Pancreas (tissue), 10 donors: ENCODE data around the gene U2AF2. TPM values are rescaled to one million over a fixed set of nuclear protein-coding genes. Genes with fewer than 3 reads are reported as not detected.

Experiments
- ATAC-seq, 4 donors: fragments of 200-7000 bp; cut with Tn5 transposase; one replicate each; pipeline versions ENCODE4 v1.8.0 to v1.9.1; 2020; ENCODE audit warnings: mild to moderate bottlenecking in 4 of 4, moderate library complexity in 4 of 4
- DNase-seq, 6 donors: peaks; one replicate each; pipeline ENCODE4 v3.0.0-alpha.2; 2020
- FAIRE-seq: peaks from 2 replicates; lab custom pipeline; 2012; peaks lifted over from hg19 to GRCh38; lab: Jason Lieb, UNC
- H3K27ac ChIP-seq, 4 donors: fragments of 200-600 bp; sonication (generic); 1 replicate in 3 of 4; 2 replicates in 1 of 4; pipeline versions ENCODE4 v1.5.0 to v1.8.0; 2020
- H3K27me3 ChIP-seq, 4 donors: fragments of 200-600 bp; one replicate each; pipeline ENCODE4 v1.8.0; 2021
- H3K36me3 ChIP-seq, 3 donors: fragments of 200-600 bp; sonication (generic) in 1 of 3; one replicate each; pipeline versions ENCODE4 v1.5.0 to v1.8.0; 2020 to 2021
- H3K4me1 ChIP-seq, 3 donors: fragments of 200-600 bp; one replicate each; pipeline ENCODE4 v1.8.0; 2021
- H3K4me3 ChIP-seq, 4 donors: fragments of 200-600 bp; sonication (generic) in 2 of 4; one replicate each; pipeline versions ENCODE4 v1.5.0 to v1.8.0; 2020 to 2021
- H3K9me3 ChIP-seq, 4 donors: fragments of 200-600 bp; one replicate each; pipeline ENCODE4 v1.8.0; 2021
- WGBS, 2 donors: extraction: QIAGEN DNeasy Blood & Tissue Kit; methylation state at CpG; one replicate each; pipeline ENCODE4 v1.1.7; 2013; 5-methylcytosine and 5-hydroxymethylcytosine counted together
- intact Hi-C, 3 donors: fragments of 100-400 bp; cut with DNase I; formaldehyde crosslinking; loops; one replicate each; pipeline versions ENCODE4 v1.11.1 to v1.14.2; 2022
- polyA plus RNA-seq, 2 donors: library from polyadenylated mRNA; stranded (reverse); fragments of 200-250 nt; gene quantifications; one replicate each; pipeline ENCODE4 v1.2.3, GENCODE V29; 2013
- total RNA-seq, 6 donors: library from RNA; stranded (reverse); fragmentation: NEBNext Ultra II Directional in 4 of 6; extraction: Animal tissue kit (Norgen Biotek cat#: 25700) in 4 of 6; gene quantifications; one replicate each; pipeline versions ENCODE4 v1.2.1 to v1.2.4, GENCODE V29; 2021 to 2023
- TF ChIP-seq, protein P1 (sequence below), 4 donors: fragments of 200-600 bp; sonication (generic) in 3 of 4; IDR thresholded peaks; one replicate each; pipeline versions ENCODE4 v1.5.0 to v1.8.0; 2021; ENCODE audit warnings: antibody characterized with exemption in 4 of 4
- donor health status: healthy with polysubstance abuse.
- donor health status: DM: no; HTN: no; CAD: no; lungs with moderate emphysema.
- donor health status: DM: no; HTN: no; CAD: no.
- donor health status: control.
- donor health status: control.
- donor health status: Bipolar disorder and iron deficiency.
- donor health status: DM: yes; HTN: yes; CAD: no.
- donor health status: DM: no; HTN: no; CAD: no.
- donor health status: DM: no; HTN: no; CAD: no.
- donor health status: DM: yes; HTN: yes; CAD: no.

The U2AF2 gene
- total and polyA plus RNA-seq, 8 donors, result 38.4 to 113 (median 62.4) TPM

GRCh38 chr19:55686311-55687050, 31.6 kb downstream of the U2AF2 start:
- peak in 3 of 6 donors; percentile 21 to 63 (median 46) for DNase-seq
- intact Hi-C loops, result no loop called here
- ATAC-seq, result no peak
- TF ChIP-seq, protein P1, sequence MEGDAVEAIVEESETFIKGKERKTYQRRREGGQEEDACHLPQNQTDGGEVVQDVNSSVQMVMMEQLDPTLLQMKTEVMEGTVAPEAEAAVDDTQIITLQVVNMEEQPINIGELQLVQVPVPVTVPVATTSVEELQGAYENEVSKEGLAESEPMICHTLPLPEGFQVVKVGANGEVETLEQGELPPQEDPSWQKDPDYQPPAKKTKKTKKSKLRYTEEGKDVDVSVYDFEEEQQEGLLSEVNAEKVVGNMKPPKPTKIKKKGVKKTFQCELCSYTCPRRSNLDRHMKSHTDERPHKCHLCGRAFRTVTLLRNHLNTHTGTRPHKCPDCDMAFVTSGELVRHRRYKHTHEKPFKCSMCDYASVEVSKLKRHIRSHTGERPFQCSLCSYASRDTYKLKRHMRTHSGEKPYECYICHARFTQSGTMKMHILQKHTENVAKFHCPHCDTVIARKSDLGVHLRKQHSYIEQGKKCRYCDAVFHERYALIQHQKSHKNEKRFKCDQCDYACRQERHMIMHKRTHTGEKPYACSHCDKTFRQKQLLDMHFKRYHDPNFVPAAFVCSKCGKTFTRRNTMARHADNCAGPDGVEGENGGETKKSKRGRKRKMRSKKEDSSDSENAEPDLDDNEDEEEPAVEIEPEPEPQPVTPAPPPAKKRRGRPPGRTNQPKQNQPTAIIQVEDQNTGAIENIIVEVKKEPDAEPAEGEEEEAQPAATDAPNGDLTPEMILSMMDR (IDR thresholded peaks at IDR 0.05), result no peak
- no peak for FAIRE-seq
- Histone ChIP-seq H3K4me3 (no peak overlapping the region), H3K27ac (no peak overlapping the region), H3K9me3 (no peaks in the 10 kb centered on the region), H3K27me3 (no peaks in the 10 kb centered on the region), H3K4me1 (peaks cover 21 to 30% (median 29%) of the 10 kb centered on the region in 3 donors), H3K36me3 (peaks cover 4 to 31% (median 30%) of the 10 kb centered on the region in 3 donors)
- WGBS, 2 donors, result 89 to 91% methylated on average over 29 of the region's 29 CpGs

GRCh38 chr19:55687281-55688201, 32.7 kb downstream of the U2AF2 start:
- intact Hi-C loops, result no loop called here
- H3K9me3 ChIP-seq, result no peaks in the 10 kb centered on the region
- peaks cover 21 to 28% (median 23%) of the 10 kb centered on the region in 3 donors for H3K4me1 ChIP-seq
- 81 to 82% methylated on average over 22 of the region's 22 CpGs for WGBS, 2 donors
- H3K36me3 ChIP-seq, result peaks cover 4 to 36% (median 31%) of the 10 kb centered on the region in 3 donors
- no peak overlapping the region for H3K4me3 ChIP-seq
- no peaks in the 10 kb centered on the region for H3K27me3 ChIP-seq
- TF ChIP-seq, protein P1 (IDR thresholded peaks at IDR 0.05), result no peak
- FAIRE-seq, result no peak
- H3K27ac ChIP-seq, result no peak overlapping the region
- peak in 3 of 6 donors; percentile 47 to 80 (median 60) for DNase-seq
- ATAC-seq, result no peak

GRCh38 chr19:55688422-55689218, 33.8 kb downstream of the U2AF2 start:
- H3K4me3 ChIP-seq, result no peak overlapping the region
- FAIRE-seq (no peak), ATAC-seq (peak in 1 of 4 donors; percentile 13), DNase-seq (peak in 3 of 6 donors; percentile 31 to 63 (median 49))
- TF ChIP-seq, protein P1 (IDR thresholded peaks at IDR 0.05), result no peak
- no peak overlapping the region for H3K27ac ChIP-seq
- no peaks in the 10 kb centered on the region for H3K9me3 ChIP-seq
- intact Hi-C loops, result no loop called here
- WGBS, 2 donors, result 82 to 84% methylated on average over 24 to 27 of the region's 27 CpGs
- H3K4me1 ChIP-seq, result peaks cover 14 to 19% (median 15%) of the 10 kb centered on the region in 3 donors
- peaks cover 4 to 47% (median 41%) of the 10 kb centered on the region in 3 donors for H3K36me3 ChIP-seq
- no peaks in the 10 kb centered on the region for H3K27me3 ChIP-seq

GRCh38 chr19:55689411-55690108, 34.7 kb downstream of the U2AF2 start:
- no peak overlapping the region for H3K27ac ChIP-seq
- H3K36me3 ChIP-seq, result peaks cover 4 to 57% (median 46%) of the 10 kb centered on the region in 3 donors
- no peak overlapping the region for H3K4me3 ChIP-seq
- WGBS, 2 donors, result 94% methylated on average over 34 to 35 of the region's 35 CpGs
- ATAC-seq (no peak), FAIRE-seq (no peak), DNase-seq (peak in 2 of 6 donors; percentile 28 to 44)
- H3K9me3 ChIP-seq, result no peaks in the 10 kb centered on the region
- intact Hi-C loops, result loop anchor here in 1 of 3 donors (10.0 kb wide), 1 partner anchor 125 kb away; no protein-coding TSS in a partner anchor
- H3K4me1 ChIP-seq, result peaks cover 7 to 10% (median 9%) of the 10 kb centered on the region in 3 donors
- TF ChIP-seq, protein P1 (IDR thresholded peaks at IDR 0.05), result no peak
- H3K27me3 ChIP-seq, result no peaks in the 10 kb centered on the region
